Measurements from ENCODE around the gene HDAC9.
"Not testable (repeated sequence)": the region's sequence is repeated elsewhere in the genome, so short reads cannot be mapped to it uniquely, and the experiment has no call there.

The HDAC9 gene

GRCh38 chr7:18916826-18917225, 421.3 kb downstream of the HDAC9 start:
- H3K27ac Mint-ChIP-seq = no peak overlapping the region

GRCh38 chr7:18927134-18927533, 431.6 kb downstream of the HDAC9 start:
- Mint-ChIP-seq H3K9me3 (no peaks in the 10 kb centered on the region), H3K4me3 (no peak overlapping the region), H3K4me1 (ENCODE audit: low read depth in 2 of 2) (no peaks in the 10 kb centered on the region), H3K36me3 (ENCODE audit: insufficient read depth) (no peaks in the 10 kb centered on the region), H3K27me3 (no peaks in the 10 kb centered on the region), H3K27ac (no peak overlapping the region)
- DNase-seq (no peak), ATAC-seq (replicated peaks) (no peak)

More at GRCh38 chr7:18916826-18917225, 421.3 kb downstream of the HDAC9 start:
- ATAC-seq (replicated peaks) = no peak
- no peaks in the 10 kb centered on the region for H3K27me3 Mint-ChIP-seq
- H3K4me1 Mint-ChIP-seq (ENCODE audit: low read depth in 2 of 2) = no peaks in the 10 kb centered on the region
- no peak overlapping the region for H3K4me3 Mint-ChIP-seq
- DNase-seq = no peak
- no peaks in the 10 kb centered on the region for H3K36me3 Mint-ChIP-seq (ENCODE audit: insufficient read depth)
- H3K9me3 Mint-ChIP-seq = peaks cover 7 to 20% of the 10 kb centered on the region in 2 donors

GRCh38 chr7:18936265-18936664, 440.7 kb downstream of the HDAC9 start:
- Mint-ChIP-seq H3K36me3 (ENCODE audit: insufficient read depth) (no peaks in the 10 kb centered on the region), H3K27ac (no peak overlapping the region), H3K4me3 (no peak overlapping the region), H3K27me3 (no peaks in the 10 kb centered on the region), H3K4me1 (ENCODE audit: low read depth in 2 of 2) (no peaks in the 10 kb centered on the region), H3K9me3 (peaks cover 0 to 2% of the 10 kb centered on the region in 2 donors)
- ATAC-seq (replicated peaks) = no peak
- DNase-seq = no peak

- Mint-ChIP-seq H3K9me3 (peaks cover 0 to 2% of the 10 kb centered on the region in 2 donors), H3K4me3 (no peak overlapping the region), H3K4me1 (ENCODE audit: low read depth in 2 of 2) (no peaks in the 10 kb centered on the region), H3K36me3 (ENCODE audit: insufficient read depth) (no peaks in the 10 kb centered on the region), H3K27ac (no peak overlapping the region), H3K27me3 (no peaks in the 10 kb centered on the region)
- DNase-seq (no peak), ATAC-seq (replicated peaks) (no peak)
Measured at GRCh38 chr7:18939771-18940592, 444.4 kb downstream of the HDAC9 start.

GRCh38 chr7:18940593-18941134, 445.1 kb downstream of the HDAC9 start:
- H3K27me3 Mint-ChIP-seq = no peaks in the 10 kb centered on the region
- H3K27ac Mint-ChIP-seq = no peak overlapping the region
- peaks cover 0 to 2% of the 10 kb centered on the region in 2 donors for H3K9me3 Mint-ChIP-seq
- ATAC-seq (replicated peaks) (no peak), DNase-seq (no peak)
- H3K4me1 Mint-ChIP-seq (ENCODE audit: low read depth in 2 of 2) = no peaks in the 10 kb centered on the region
- H3K36me3 Mint-ChIP-seq (ENCODE audit: insufficient read depth) = no peaks in the 10 kb centered on the region
- H3K4me3 Mint-ChIP-seq = no peak overlapping the region

GRCh38 chr7:18941207-18941606, 445.7 kb downstream of the HDAC9 start:
- peaks cover 0 to 2% of the 10 kb centered on the region in 2 donors for H3K9me3 Mint-ChIP-seq
- no peak overlapping the region for H3K27ac Mint-ChIP-seq
- DNase-seq = no peak
- H3K27me3 Mint-ChIP-seq = no peaks in the 10 kb centered on the region
- no peaks in the 10 kb centered on the region for H3K36me3 Mint-ChIP-seq (ENCODE audit: insufficient read depth)
- ATAC-seq (replicated peaks) = no peak
- no peaks in the 10 kb centered on the region for H3K4me1 Mint-ChIP-seq (ENCODE audit: low read depth in 2 of 2)
- no peak overlapping the region for H3K4me3 Mint-ChIP-seq

GRCh38 chr7:18948521-18948920, 453.0 kb downstream of the HDAC9 start:
- no peaks in the 10 kb centered on the region for H3K36me3 Mint-ChIP-seq (ENCODE audit: insufficient read depth)
- no peaks in the 10 kb centered on the region for H3K27me3 Mint-ChIP-seq
- no peaks in the 10 kb centered on the region for H3K4me1 Mint-ChIP-seq (ENCODE audit: low read depth in 2 of 2)
- no peaks in the 10 kb centered on the region for H3K9me3 Mint-ChIP-seq
- DNase-seq (no peak), ATAC-seq (replicated peaks) (no peak)
- H3K27ac Mint-ChIP-seq = no peak overlapping the region
- H3K4me3 Mint-ChIP-seq = no peak overlapping the region

GRCh38 chr7:18952846-18953245, 457.3 kb downstream of the HDAC9 start:
- DNase-seq = no peak
- no peak for ATAC-seq (replicated peaks)
- no peaks in the 10 kb centered on the region for H3K36me3 Mint-ChIP-seq (ENCODE audit: insufficient read depth)
- no peaks in the 10 kb centered on the region for H3K27me3 Mint-ChIP-seq
- H3K4me1 Mint-ChIP-seq (ENCODE audit: low read depth in 2 of 2) = no peaks in the 10 kb centered on the region
- H3K4me3 Mint-ChIP-seq = no peak overlapping the region
- H3K9me3 Mint-ChIP-seq = peaks cover 0 to 1% of the 10 kb centered on the region in 2 donors
- H3K27ac Mint-ChIP-seq = no peak overlapping the region

- Mint-ChIP-seq H3K4me3 (no peak overlapping the region), H3K9me3 (peaks cover 0 to 6% of the 10 kb centered on the region in 2 donors), H3K36me3 (ENCODE audit: insufficient read depth) (no peaks in the 10 kb centered on the region), H3K4me1 (ENCODE audit: low read depth in 2 of 2) (no peaks in the 10 kb centered on the region), H3K27me3 (no peaks in the 10 kb centered on the region), H3K27ac (no peak overlapping the region)
- DNase-seq (no peak), ATAC-seq (replicated peaks) (no peak)
Measured at GRCh38 chr7:18958627-18959026, 463.1 kb downstream of the HDAC9 start.

GRCh38 chr7:18960725-18961124, 465.2 kb downstream of the HDAC9 start:
- H3K27ac Mint-ChIP-seq = no peak overlapping the region
- no peak overlapping the region for H3K4me3 Mint-ChIP-seq
- H3K36me3 Mint-ChIP-seq (ENCODE audit: insufficient read depth) = no peaks in the 10 kb centered on the region
- peaks cover 0 to 6% of the 10 kb centered on the region in 2 donors for H3K9me3 Mint-ChIP-seq
- DNase-seq (no peak), ATAC-seq (replicated peaks) (no peak)
- no peaks in the 10 kb centered on the region for H3K27me3 Mint-ChIP-seq
- H3K4me1 Mint-ChIP-seq (ENCODE audit: low read depth in 2 of 2) = no peaks in the 10 kb centered on the region

- ATAC-seq (replicated peaks) = no peak
- H3K4me3 Mint-ChIP-seq = no peak overlapping the region
- no peaks in the 10 kb centered on the region for H3K36me3 Mint-ChIP-seq (ENCODE audit: insufficient read depth)
- H3K4me1 Mint-ChIP-seq (ENCODE audit: low read depth in 2 of 2) = no peaks in the 10 kb centered on the region
- H3K27me3 Mint-ChIP-seq = no peaks in the 10 kb centered on the region
- peaks cover 0 to 4% of the 10 kb centered on the region in 2 donors for H3K9me3 Mint-ChIP-seq
- DNase-seq = no peak
- H3K27ac Mint-ChIP-seq = no peak overlapping the region
Measured at GRCh38 chr7:18962031-18962430, 466.5 kb downstream of the HDAC9 start.

GRCh38 chr7:18965657-18966056, 470.1 kb downstream of the HDAC9 start:
- ATAC-seq (replicated peaks) = no peak
- Mint-ChIP-seq H3K27ac (no peak overlapping the region), H3K4me3 (no peak overlapping the region), H3K36me3 (ENCODE audit: insufficient read depth) (no peaks in the 10 kb centered on the region), H3K27me3 (no peaks in the 10 kb centered on the region), H3K4me1 (ENCODE audit: low read depth in 2 of 2) (no peaks in the 10 kb centered on the region), H3K9me3 (peaks cover 0 to 4% of the 10 kb centered on the region in 2 donors)
- no peak for DNase-seq

GRCh38 chr7:18967755-18968154, 472.2 kb downstream of the HDAC9 start:
- not testable (repeated sequence) for H3K4me1 Mint-ChIP-seq (ENCODE audit: low read depth in 2 of 2); H3K4me3 Mint-ChIP-seq; H3K36me3 Mint-ChIP-seq (ENCODE audit: insufficient read depth); ATAC-seq (replicated peaks); H3K27me3 Mint-ChIP-seq; DNase-seq; H3K27ac Mint-ChIP-seq; H3K9me3 Mint-ChIP-seq

- no peak for ATAC-seq (replicated peaks)
- H3K4me3 Mint-ChIP-seq = no peak overlapping the region
- no peaks in the 10 kb centered on the region for H3K4me1 Mint-ChIP-seq (ENCODE audit: low read depth in 2 of 2)
- no peaks in the 10 kb centered on the region for H3K9me3 Mint-ChIP-seq
- no peaks in the 10 kb centered on the region for H3K36me3 Mint-ChIP-seq (ENCODE audit: insufficient read depth)
- no peak for DNase-seq
- no peaks in the 10 kb centered on the region for H3K27me3 Mint-ChIP-seq
- no peak overlapping the region for H3K27ac Mint-ChIP-seq
Measured at GRCh38 chr7:18971839-18972238, 476.3 kb downstream of the HDAC9 start.

All from effector memory CD8-positive, alpha-beta T cell (primary cell).